IMR-90 (cell line): ENCODE results near the gene EFHC2. TPM values are rescaled to one million over a fixed set of nuclear protein-coding genes. Genes with fewer than 3 reads are reported as not detected.

ENCODE experiments used
- ATAC-seq: fragments of 200-7000 bp; cut with Tn5 transposase; 2 replicates; pipeline ENCODE4 v1.9.1; 2020; ENCODE audit warnings: low read depth, mild to moderate bottlenecking, moderate library complexity
- BruUV-seq: library from RNA; stranded (reverse); fragments of 400-500 nt; replicated peaks from 2 replicates; lab custom pipeline; 2021; lab: Mats Ljungman, UMichigan
- CTCF ChIA-PET: fragments of 300-600 bp; formaldehyde crosslinking; extraction: SDS; loops from one replicate; lab custom pipeline; 2021; ENCODE audit warnings: antibody characterized with exemption; lab: Yijun Ruan, JAX
- POLR2A ChIA-PET: fragments of 300-600 bp; sonication (Branson Sonifier 250); formaldehyde crosslinking; loops from one replicate; lab custom pipeline; 2022; ENCODE audit warnings: antibody characterized with exemption; ENCODE audit not compliant: unreplicated experiment; lab: Charles Lee
- DNase-seq: peaks from one replicate; pipeline ENCODE4 v3.0.0; 2013
- H2AFZ ChIP-seq: replicated peaks from 2 replicates; pipeline ENCODE3; 2013; ENCODE audit warnings: low read length, mild to moderate bottlenecking; ENCODE audit not compliant: poor library complexity
- H2AK5ac ChIP-seq: 2 replicates; pipeline ENCODE4 v1.6.1; 2013; ENCODE audit warnings: low read depth, low read length, inconsistent platforms
- H2AK9ac ChIP-seq: replicated peaks from 2 replicates; pipeline ENCODE3; 2013; ENCODE audit warnings: mild to moderate bottlenecking, low read depth, low read length, moderate library complexity; ENCODE audit not compliant: poor library complexity
- H2BK120ac ChIP-seq: 2 replicates; pipeline ENCODE4 v1.6.1; 2013; ENCODE audit warnings: low read depth, low read length, inconsistent platforms
- H2BK15ac ChIP-seq: 3 replicates; pipeline ENCODE4 v1.6.1; 2013; ENCODE audit warnings: low read depth, low read length, inconsistent platforms
- H2BK20ac ChIP-seq: 2 replicates; pipeline ENCODE4 v1.6.1; 2013; ENCODE audit warnings: low read depth, mild to moderate bottlenecking, inconsistent platforms, low read length, moderate library complexity
- H2BK5ac ChIP-seq: 2 replicates; pipeline ENCODE4 v1.6.1; 2013; ENCODE audit warnings: mild to moderate bottlenecking, low read depth, low read length, inconsistent platforms; ENCODE audit not compliant: poor library complexity, severe bottlenecking
- H3K14ac ChIP-seq: replicated peaks from 2 replicates; pipeline ENCODE4 v1.6.1; 2013; ENCODE audit warnings: low read depth, low read length, inconsistent platforms
- H3K18ac ChIP-seq: 2 replicates; pipeline ENCODE4 v1.6.1; 2013; ENCODE audit warnings: low read depth, low read length, control low read depth
- H3K23ac ChIP-seq: 2 replicates; pipeline ENCODE4 v1.6.1; 2013; ENCODE audit warnings: low read depth, low read length, inconsistent platforms
- H3K27ac ChIP-seq: 2 replicates; pipeline ENCODE4 v1.5.1; 2013; ENCODE audit warnings: mild to moderate bottlenecking, control low read depth, low read length; ENCODE audit not compliant: insufficient read depth
- H3K27me3 ChIP-seq: 2 replicates; pipeline ENCODE4 v1.6.1; 2013; ENCODE audit warnings: low read length; ENCODE audit not compliant: control insufficient read depth, insufficient read depth
- H3K36me3 ChIP-seq: 2 replicates; pipeline ENCODE4 v1.6.1; 2013; ENCODE audit warnings: low read length, mixed read lengths; ENCODE audit not compliant: control insufficient read depth, insufficient read depth
- H3K4ac ChIP-seq: 2 replicates; pipeline ENCODE4 v1.6.1; 2013; ENCODE audit warnings: low read depth, low read length, inconsistent platforms
- H3K4me1 ChIP-seq: 2 replicates; pipeline ENCODE4 v1.6.1; 2013; ENCODE audit warnings: low read length, mixed read lengths; ENCODE audit not compliant: control insufficient read depth, insufficient read depth
- H3K4me2 ChIP-seq: 2 replicates; pipeline ENCODE4 v1.6.1; 2013; ENCODE audit warnings: low read depth, mild to moderate bottlenecking, control low read depth, low read length, moderate library complexity
- H3K4me3 ChIP-seq: 2 replicates; pipeline ENCODE4 v1.5.1; 2013; ENCODE audit warnings: low read depth, mild to moderate bottlenecking, control low read depth, low read length, moderate library complexity; ENCODE audit not compliant: insufficient read depth
- H3K56ac ChIP-seq: 2 replicates; pipeline ENCODE4 v1.6.1; 2013; ENCODE audit warnings: low read length, inconsistent platforms; ENCODE audit not compliant: insufficient read depth; ENCODE audit errors: extremely low read depth
- H3K79me1 ChIP-seq, 2 experiments: 2 replicates each; pipeline ENCODE4 v1.6.1; 2013; ENCODE audit warnings: low read length in 2 of 2, inconsistent platforms in 1 of 2, low read depth in 1 of 2
- H3K9ac ChIP-seq: 2 replicates; pipeline ENCODE4 v1.6.1; 2013; ENCODE audit warnings: low read depth, low read length, control low read depth
- H3K9me1 ChIP-seq: 2 replicates; pipeline ENCODE4 v1.6.1; 2013; ENCODE audit warnings: low read length, inconsistent platforms; ENCODE audit not compliant: insufficient read depth
- H3K9me3 ChIP-seq: 2 replicates; pipeline ENCODE4 v1.6.1; 2013; ENCODE audit warnings: low read length; ENCODE audit not compliant: control insufficient read depth, insufficient read depth
- H4K20me1 ChIP-seq: 2 replicates; pipeline ENCODE4 v1.6.1; 2013; ENCODE audit warnings: low read length, inconsistent platforms; ENCODE audit not compliant: insufficient read depth
- H4K5ac ChIP-seq: 2 replicates; pipeline ENCODE4 v1.6.1; 2013; ENCODE audit warnings: mild to moderate bottlenecking, low read depth, low read length, control low read depth
- H4K8ac ChIP-seq, 2 experiments: 2 replicates each; pipeline ENCODE4 v1.6.1; 2013; ENCODE audit warnings: low read depth in 2 of 2, low read length in 2 of 2, control low read depth in 1 of 2, inconsistent platforms in 1 of 2
- H4K91ac ChIP-seq: 2 replicates; pipeline ENCODE4 v1.6.1; 2013; ENCODE audit warnings: low read depth, low read length, inconsistent platforms; ENCODE audit not compliant: insufficient read depth
- BHLHE40 ChIP-seq: fragments of 150-350 bp; IDR thresholded peaks from 2 replicates; pipeline ENCODE4 v1.6.1; 2016; ENCODE audit warnings: mild to moderate bottlenecking, low read depth, low read length
- CEBPB ChIP-seq: IDR thresholded peaks from 2 replicates; pipeline ENCODE4 v1.6.1; 2012; ENCODE audit warnings: low read depth, low read length, improper control_type of control experiment
- FOS ChIP-seq: fragments of 150-350 bp; IDR thresholded peaks from 2 replicates; pipeline ENCODE4 v1.6.1; 2016; ENCODE audit warnings: low read depth, low read length
- MXI1 ChIP-seq: IDR thresholded peaks from 2 replicates; pipeline ENCODE4 v1.6.1; 2012; ENCODE audit warnings: low read depth, mild to moderate bottlenecking, low read length, moderate library complexity, borderline replicate concordance
- RAD21 ChIP-seq: IDR thresholded peaks from 2 replicates; pipeline ENCODE4 v1.6.1; 2012; ENCODE audit warnings: low read length, improper control_type of control experiment
- RFX5 ChIP-seq: IDR thresholded peaks from 2 replicates; pipeline ENCODE4 v1.8.0; 2012; ENCODE audit warnings: low read depth, mild to moderate bottlenecking, low read length, moderate library complexity
- SMC3 ChIP-seq: fragments of 150-350 bp; IDR thresholded peaks from 2 replicates; pipeline ENCODE4 v1.6.1; 2016; ENCODE audit warnings: low read depth, mild to moderate bottlenecking, antibody characterized with exemption, low read length, moderate library complexity
- dilution Hi-C: fragments of 300-500 bp; cut with HindIII; formaldehyde crosslinking; loops from one replicate; pipeline ENCODE4 v1.14.3; 2018; ENCODE audit warnings: low sequenced_read_pairs; ENCODE audit not compliant: unreplicated experiment
- in situ Hi-C: fragments of 300-500 bp; cut with MboI; formaldehyde crosslinking; loops from 3 replicates; pipeline ENCODE4 v1.14.3; 2019; ENCODE audit warnings: low sequenced_read_pairs, inconsistent platforms, mixed read lengths
- intact Hi-C: fragments of 100-400 bp; cut with micrococcal nuclease; formaldehyde crosslinking; loops from 2 replicates; pipeline ENCODE4 v1.10.0; 2022
- polyA plus RNA-seq, 3 experiments: library from polyadenylated mRNA; depleted of rRNA; stranded (reverse); fragments of >200 nt; gene quantifications; 2 replicates each; pipeline ENCODE4 v1.2.3, GENCODE V29; 2012; ENCODE audit warnings: low replicate concordance in 1 of 3
- total RNA-seq: library from RNA; depleted of rRNA; stranded (reverse); fragments of >200 nt; gene quantifications from 2 replicates; pipeline ENCODE4 v1.2.3, GENCODE V29; 2012
- TF ChIP-seq, protein P1 (sequence below): fragments of 150-350 bp; IDR thresholded peaks from 2 replicates; pipeline ENCODE4 v1.6.1; 2016; ENCODE audit warnings: low read depth, mild to moderate bottlenecking, low read length, moderate library complexity, borderline replicate concordance
- TF ChIP-seq, protein P2 (sequence below): conservative IDR thresholded peaks from 2 replicates; pipeline ENCODE4 v1.5.1; 2012; ENCODE audit warnings: mild to moderate bottlenecking, low read depth, low read length, improper control_type of control experiment

Gene EFHC2
- total and polyA plus RNA-seq, 2 of the 4 experiments (the other 2 are of a cell fraction), result 0.18 to 0.24 TPM

DNA sequence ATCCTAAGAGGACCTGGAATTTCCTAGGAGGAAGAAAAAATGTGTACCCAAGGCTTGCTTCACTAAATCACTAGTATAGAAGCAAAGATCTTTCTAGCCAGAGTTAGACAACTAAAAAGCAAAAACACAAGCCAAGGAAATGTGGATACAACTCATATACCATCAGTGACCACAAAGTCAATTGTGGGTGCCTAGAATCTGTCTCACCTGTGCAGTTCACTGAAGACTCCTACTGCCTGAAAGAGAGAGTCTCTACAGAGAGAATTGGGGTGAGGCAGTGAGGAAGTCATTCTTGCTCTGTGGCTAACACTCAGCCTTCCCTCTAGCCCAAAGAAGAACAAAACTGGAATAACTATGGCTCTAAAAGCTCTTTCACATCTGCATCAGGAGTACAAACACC is 82.9 kb downstream of the EFHC2 start:
- in situ Hi-C loops, result no loop called here
- Histone ChIP-seq H2AFZ (no peak overlapping the region), H3K23ac (no peak overlapping the region), H3K4ac (no peak overlapping the region), H4K5ac (no peak overlapping the region), H3K14ac (no peak overlapping the region), H4K91ac (no peak overlapping the region), H2BK120ac (no peak overlapping the region), H3K18ac (no peak overlapping the region), H3K9me3 (no peaks in the 10 kb centered on the region), H3K27me3 (no peaks in the 10 kb centered on the region; the same call in 1 of the 2 replicates), H4K8ac (no peak overlapping the region), H3K9ac (no peak overlapping the region), H2BK15ac (no peak overlapping the region), H2BK5ac (no peak overlapping the region), H3K4me2 (no peak overlapping the region), H2AK9ac (no peak overlapping the region), H3K27ac (no peak overlapping the region), H3K4me1 (no peaks in the 10 kb centered on the region), H3K79me1 (no peaks in the 10 kb centered on the region), H2BK20ac (no peak overlapping the region), H3K4me3 (no peak overlapping the region), H4K20me1 (no peaks in the 10 kb centered on the region), H3K36me3 (no peaks in the 10 kb centered on the region), H3K56ac (no peak overlapping the region), H3K9me1 (no peaks in the 10 kb centered on the region), H2AK5ac (no peak overlapping the region)
- intact Hi-C loops, result no loop called here
- ChIA-PET CTCF (no interaction called here), POLR2A (no interaction called here)
- DNase-seq (no peak), ATAC-seq (no peak)
- no TSS peak for BruUV-seq
- no peak for TF ChIP-seq CEBPB
- TF ChIP-seq, protein P1, sequence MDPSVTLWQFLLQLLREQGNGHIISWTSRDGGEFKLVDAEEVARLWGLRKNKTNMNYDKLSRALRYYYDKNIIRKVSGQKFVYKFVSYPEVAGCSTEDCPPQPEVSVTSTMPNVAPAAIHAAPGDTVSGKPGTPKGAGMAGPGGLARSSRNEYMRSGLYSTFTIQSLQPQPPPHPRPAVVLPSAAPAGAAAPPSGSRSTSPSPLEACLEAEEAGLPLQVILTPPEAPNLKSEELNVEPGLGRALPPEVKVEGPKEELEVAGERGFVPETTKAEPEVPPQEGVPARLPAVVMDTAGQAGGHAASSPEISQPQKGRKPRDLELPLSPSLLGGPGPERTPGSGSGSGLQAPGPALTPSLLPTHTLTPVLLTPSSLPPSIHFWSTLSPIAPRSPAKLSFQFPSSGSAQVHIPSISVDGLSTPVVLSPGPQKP, result no peak
- TF ChIP-seq, protein P2, sequence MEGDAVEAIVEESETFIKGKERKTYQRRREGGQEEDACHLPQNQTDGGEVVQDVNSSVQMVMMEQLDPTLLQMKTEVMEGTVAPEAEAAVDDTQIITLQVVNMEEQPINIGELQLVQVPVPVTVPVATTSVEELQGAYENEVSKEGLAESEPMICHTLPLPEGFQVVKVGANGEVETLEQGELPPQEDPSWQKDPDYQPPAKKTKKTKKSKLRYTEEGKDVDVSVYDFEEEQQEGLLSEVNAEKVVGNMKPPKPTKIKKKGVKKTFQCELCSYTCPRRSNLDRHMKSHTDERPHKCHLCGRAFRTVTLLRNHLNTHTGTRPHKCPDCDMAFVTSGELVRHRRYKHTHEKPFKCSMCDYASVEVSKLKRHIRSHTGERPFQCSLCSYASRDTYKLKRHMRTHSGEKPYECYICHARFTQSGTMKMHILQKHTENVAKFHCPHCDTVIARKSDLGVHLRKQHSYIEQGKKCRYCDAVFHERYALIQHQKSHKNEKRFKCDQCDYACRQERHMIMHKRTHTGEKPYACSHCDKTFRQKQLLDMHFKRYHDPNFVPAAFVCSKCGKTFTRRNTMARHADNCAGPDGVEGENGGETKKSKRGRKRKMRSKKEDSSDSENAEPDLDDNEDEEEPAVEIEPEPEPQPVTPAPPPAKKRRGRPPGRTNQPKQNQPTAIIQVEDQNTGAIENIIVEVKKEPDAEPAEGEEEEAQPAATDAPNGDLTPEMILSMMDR, result no peak
- no peak for TF ChIP-seq RFX5
- no peak for TF ChIP-seq RAD21
- TF ChIP-seq BHLHE40, result no peak
- no peak for TF ChIP-seq MXI1
- no peak for TF ChIP-seq SMC3
- TF ChIP-seq FOS, result no peak
- dilution Hi-C loops, result no loop called here
